HT1080 (cell line): ENCODE data around the gene ZBTB47. TPM values are rescaled to one million over a fixed set of nuclear protein-coding genes. Genes with fewer than 3 reads are reported as not detected.

ENCODE experiments used
- DNase-seq: peaks from one replicate; pipeline ENCODE4 v3.0.0-alpha.2; 2015; ENCODE audit warnings: low read depth
- total RNA-seq: library from RNA; depleted of rRNA; stranded (reverse); fragments of >200 nt; shearing (Covaris generic); gene quantifications from 2 replicates; pipeline ENCODE4 v1.2.3, GENCODE V29; 2014

ZBTB47 gene
- total RNA-seq, 1 experiment from 2014 or later: 16.4 TPM

DNA sequence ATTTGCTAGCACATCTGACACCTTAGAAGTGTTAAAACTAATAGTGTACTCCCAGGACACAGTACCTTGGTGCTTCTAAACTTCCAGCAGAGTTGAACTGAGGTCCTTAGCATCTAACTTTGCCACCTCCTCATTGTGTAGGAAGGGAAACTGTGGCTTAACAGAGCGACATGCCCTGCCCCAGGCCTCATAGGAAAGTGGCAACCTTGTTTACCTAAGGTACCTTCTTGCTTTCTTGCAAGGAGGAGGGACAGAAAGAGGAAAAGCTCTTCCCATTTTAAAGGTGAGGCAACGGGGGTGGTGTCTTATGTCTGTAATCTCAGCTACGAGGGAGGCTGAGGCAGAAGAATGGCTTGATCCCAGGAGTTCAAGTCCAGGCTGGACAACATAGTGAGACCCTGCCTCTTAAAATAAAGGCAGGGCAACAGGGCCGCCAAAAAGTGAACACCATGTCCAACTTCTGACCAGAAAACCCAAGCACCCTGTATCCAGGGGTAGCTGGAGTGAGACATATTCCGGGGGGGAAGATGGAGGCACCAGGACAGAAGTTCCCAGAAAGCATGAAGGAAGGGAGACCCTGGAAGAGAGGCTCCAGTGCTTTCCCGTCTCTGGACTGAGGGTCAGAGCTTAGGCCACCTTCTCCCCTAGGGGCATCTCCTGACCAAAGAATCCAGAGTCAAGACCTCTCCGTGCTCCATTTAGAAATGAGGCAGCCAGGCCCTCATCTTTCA lies 31.3 kb downstream of the ZBTB47 start:
- no peak for DNase-seq

DNA sequence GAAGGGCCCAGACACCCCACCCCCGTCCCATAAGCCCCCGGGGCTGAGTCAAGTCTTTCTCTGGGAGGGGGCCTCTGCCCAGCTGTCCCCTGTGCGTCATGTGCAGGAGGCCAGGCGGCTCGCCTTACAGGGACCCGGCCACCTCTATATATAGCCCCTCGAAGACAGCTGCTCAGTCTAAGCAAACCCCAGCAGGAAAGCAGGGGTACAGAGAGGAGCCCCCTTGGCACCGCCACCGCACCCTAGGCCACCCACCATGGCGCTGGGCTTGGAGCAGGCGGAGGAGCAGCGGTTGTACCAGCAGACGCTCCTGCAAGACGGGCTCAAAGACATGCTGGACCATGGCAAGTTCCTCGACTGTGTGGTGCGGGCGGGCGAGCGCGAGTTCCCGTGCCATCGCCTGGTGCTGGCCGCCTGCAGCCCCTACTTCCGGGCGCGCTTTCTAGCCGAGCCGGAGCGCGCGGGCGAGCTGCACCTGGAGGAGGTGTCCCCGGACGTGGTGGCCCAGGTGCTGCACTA lies 31.9 kb downstream of the ZBTB47 start, which contains the start of gene KLHL40:
Gene KLHL40, plus strand, starts transcription at position 175 of the 519 bp plus-strand sequence. Its CDS starts 82 bp downstream, at position 257.
- DNase-seq: no peak

GRCh38 chr3:42685891-42686820 lies 32.7 kb downstream of the ZBTB47 start:
- DNase-seq: no peak

DNA sequence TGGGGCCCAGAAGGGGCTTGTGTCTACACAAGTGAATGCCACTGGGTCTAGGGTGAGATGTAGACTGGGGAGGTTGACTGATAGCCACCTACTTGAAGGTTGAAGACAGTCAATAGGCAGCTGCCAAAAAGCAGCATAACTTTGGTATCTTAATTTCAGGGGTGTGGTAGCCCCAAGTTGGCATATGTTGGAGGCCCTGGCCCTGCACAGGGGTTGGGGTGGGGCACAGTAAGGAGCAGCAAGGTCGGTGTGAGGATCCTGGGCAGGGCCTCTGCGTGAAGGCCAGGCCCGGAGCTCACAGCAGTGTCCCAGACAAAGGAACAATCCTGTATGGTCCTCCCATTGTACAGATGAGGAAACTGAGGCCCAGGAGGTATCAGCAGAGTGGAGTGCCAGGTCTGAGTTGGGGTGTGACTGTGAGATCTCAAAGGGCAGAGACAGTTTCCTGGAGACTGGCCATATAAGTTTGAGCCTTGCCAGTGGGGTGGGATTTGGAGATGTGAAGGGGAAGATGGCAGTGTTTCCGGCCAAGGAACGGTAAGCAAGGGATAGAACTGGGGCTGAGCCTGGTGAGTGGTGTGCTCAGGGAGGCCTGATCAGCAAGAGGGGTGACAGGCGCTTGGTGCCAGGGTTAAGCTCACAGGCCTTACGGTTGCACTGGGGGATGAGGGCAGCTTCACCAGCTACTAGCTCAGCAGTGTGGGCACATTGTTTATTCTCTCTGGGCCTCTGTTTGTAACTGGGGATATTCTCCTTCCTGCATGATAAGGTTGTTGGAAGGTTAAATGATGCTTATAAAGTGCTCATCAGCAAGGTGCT lies 33.5 kb downstream of the ZBTB47 start:
- no peak for DNase-seq

- DNase-seq: no peak
Measured at GRCh38 chr3:42688016-42688415, 34.5 kb downstream of the ZBTB47 start.

GRCh38 chr3:42688487-42689420 lies 35.3 kb downstream of the ZBTB47 start:
- no peak for DNase-seq

DNA sequence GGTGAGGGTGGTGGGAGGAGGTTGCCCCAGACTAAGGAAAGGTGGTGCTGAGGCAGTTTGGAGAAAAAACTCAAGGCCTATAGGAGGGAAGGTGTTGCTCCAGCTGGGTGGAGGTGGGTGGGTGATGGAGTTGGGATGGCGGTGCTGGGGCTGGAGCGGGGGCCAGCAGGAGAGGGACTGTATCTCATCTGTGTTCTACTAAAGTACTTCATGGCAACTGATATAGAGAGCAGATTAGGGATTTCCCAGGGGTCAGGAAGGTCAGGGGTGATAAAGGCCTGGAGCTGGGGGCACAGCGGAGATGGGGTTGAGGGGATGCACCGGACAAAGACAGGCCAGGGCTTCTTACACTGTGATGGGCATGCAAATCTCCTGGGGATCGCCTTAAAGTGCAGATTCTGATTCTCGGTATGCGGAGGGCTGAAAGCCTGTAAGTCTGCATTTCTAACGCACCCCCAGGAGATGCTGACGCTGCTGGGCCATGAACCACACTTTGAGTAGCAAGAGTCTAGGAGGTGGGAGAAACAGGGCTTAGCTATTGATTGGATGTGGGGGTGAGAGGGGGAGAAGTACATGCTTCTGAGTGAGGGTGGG lies 36.0 kb downstream of the ZBTB47 start:
- DNase-seq: no peak

- DNase-seq: no peak
Measured at GRCh38 chr3:42690191-42690590, 36.7 kb downstream of the ZBTB47 start.

DNA sequence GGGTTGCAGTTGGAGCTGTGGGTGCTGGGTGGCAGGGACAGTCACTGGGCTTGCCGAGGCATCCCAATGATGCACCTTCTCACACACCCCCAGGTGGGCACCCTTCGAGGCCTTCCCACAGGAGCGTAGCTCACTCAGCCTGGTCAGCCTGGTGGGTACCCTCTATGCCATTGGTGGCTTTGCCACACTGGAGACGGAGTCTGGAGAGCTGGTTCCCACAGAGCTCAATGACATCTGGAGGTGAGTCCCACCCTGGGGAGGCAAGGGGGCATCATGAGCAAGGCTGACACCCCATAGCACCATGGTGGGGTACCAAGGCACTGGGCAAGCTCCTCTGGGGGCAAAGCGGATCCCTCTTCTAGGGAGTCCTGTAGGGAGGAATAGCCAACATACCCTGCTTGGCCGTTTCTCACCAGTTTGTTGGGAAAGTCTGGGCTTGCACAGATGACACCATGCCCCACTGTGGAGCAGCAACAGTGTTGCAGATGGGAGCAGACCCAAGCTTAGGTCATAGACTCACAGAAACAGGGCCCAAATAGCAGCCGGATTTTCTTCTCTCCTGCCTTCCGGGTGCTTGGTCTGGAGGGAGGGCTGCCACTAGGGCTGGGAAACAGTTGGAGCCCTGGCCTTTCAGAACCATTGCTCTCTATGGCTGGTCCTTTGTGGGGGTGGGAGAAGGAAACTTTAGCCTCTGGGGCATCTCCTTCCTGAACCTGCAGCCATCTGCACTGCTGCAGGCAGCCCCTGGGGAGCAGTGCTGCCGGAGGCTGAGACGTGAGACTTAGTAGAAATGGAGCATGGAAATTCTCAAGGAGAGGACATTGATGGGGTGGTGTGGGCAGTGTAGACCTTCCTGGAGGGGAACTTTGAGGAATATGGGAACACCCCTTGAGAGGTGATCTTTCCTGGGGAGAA lies 37.5 kb downstream of the ZBTB47 start:
- no peak for DNase-seq

DNA sequence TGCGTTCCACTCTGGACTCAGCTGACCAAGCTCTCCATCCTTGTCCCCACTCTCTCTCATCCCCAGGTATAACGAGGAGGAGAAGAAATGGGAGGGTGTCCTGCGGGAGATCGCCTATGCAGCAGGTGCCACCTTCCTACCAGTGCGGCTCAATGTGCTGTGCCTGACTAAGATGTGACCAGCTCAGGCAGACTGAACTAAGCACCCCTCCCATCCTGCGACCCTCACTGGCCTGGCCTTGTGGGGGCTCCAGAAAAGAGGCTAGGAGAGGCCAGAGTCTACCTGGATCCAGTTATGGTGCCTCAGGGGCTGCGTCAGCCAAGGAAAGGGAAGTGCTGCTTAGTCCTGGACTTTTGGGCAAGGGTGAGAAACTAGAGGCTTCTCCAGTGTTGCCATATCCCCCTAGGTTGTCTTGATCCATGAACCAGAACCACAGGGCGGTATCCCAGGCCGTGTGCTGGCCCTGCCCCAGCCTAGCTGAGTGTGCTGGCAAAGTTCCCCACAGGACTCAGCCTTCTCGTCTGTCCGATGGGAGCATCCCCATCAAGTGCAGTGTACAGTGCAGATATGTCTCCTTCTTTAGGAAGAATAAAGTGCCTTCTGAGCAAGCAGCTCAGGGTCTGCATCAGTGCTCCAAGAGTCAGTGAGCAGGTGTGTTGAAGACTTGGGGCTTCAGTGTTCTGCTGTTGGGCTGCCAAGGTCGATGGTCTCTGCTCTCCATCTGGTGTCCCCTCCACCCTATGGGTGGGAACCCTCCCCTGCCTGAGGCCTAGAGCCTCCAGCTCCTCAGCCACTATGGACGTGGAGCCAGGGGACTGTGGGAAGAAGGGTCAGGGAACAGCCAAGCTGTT lies 38.5 kb downstream of the ZBTB47 start:
- no peak for DNase-seq

DNA sequence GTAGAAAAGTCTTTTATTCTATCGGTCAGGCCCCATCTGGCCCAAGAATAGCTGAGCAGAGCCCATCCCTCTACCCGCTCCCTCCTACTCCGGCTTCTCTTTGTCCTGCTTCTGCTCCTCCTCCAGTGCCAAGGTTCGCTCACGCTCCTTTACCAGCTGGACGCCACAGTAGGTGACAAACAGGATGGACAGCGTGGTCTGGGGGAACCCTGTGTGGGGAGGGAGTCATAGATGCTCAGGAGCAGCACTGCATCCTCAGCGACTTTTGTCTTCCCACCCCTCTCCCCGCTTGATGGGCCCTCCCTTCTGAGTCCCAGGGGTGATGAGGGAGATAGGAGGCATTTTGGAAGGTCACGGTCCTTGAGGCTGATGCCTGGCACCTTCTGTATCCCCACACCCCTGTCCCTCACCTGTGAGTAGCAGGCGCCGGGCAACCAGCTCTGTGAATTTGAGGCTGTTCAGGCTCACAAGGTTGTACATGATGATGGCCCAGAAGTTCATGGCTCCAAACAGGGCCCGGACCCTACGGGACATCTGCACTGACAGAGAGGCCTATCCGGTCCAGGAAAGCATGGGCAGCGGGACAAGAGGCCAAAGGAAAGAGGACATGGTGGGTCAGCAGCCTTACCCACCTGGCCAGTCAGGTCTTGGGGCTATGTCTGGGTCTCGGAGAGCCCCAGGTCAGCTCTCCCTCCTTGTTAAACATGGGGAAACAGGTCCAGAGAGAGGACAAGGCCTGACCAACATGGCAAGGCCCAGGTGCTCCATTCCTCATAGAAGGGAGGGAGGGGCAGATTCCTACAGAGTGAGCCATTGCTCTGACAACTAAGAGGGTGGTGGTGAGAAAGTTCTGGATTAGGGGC lies 39.4 kb downstream of the ZBTB47 start:
- no peak for DNase-seq

GRCh38 chr3:42693530-42693930 lies 40.0 kb downstream of the ZBTB47 start:
- no peak for DNase-seq

GRCh38 chr3:42694366-42694765 lies 40.9 kb downstream of the ZBTB47 start:
- DNase-seq: no peak

GRCh38 chr3:42696356-42697288 lies 43.1 kb downstream of the ZBTB47 start:
- DNase-seq: no peak

DNA sequence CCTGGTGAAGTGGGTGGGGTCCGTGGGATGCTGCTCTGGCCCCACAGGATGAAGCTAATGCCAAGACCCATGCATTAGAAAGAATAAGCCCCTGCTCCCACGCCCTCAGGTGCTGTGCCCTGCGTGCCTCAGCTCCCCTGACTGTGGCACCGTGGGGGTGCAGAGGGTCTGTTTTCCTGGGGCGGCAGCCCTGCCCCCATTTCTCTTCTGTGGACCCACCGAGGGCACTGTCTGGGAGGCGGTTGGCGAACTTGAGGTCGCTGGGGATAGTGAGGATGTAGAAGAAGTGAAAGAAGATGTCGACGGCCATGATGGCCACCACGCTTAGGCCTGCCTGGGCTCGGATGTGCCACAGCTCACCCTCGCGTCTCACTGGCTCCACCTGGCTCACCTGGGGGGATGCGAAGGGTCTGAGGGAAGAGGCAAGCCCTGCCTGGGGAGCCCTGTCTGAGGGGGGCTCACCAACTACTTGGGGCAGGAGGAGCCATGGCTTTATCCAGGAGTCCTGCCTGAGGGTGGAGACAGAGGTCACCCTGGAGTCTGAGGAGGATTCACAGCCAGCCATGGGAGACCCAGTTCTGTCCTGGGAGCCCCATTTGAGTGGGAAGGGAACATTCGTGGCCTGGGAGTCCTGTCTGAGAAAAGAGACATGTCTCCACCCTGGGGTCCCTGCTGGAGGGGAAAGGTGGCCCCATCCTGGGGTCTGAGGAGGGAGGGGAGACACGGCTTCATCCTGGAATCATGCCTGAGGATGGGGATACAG lies 44.0 kb downstream of the ZBTB47 start:
- DNase-seq: no peak
